Neural progenitor cell (in vitro differentiated cells): Measurements from ENCODE around the gene MAGEA2B.
"Not testable (repeated sequence)": the region's sequence is repeated elsewhere in the genome, so short reads cannot be mapped to it uniquely, and the experiment has no call there.

Source experiments
- EZH2 ChIP-seq: fragments of 200-600 bp; sonication (generic); IDR thresholded peaks from 2 replicates; pipeline ENCODE4 v1.6.1; 2017; ENCODE audit warnings: antibody characterized with exemption, mild to moderate bottlenecking, moderate library complexity
- EZH2phosphoT487 ChIP-seq: fragments of 200-600 bp; sonication (generic); IDR thresholded peaks from 2 replicates; pipeline ENCODE4 v1.6.1; 2017; ENCODE audit warnings: antibody characterized with exemption
- TF ChIP-seq, protein P1 (sequence below): fragments of 200-600 bp; sonication (generic); IDR thresholded peaks from 2 replicates; pipeline ENCODE4 v1.5.1; 2017; ENCODE audit warnings: antibody characterized with exemption, mild to moderate bottlenecking

- not testable (repeated sequence) for TF ChIP-seq EZH2phosphoT487, EZH2
- TF ChIP-seq, protein P1, sequence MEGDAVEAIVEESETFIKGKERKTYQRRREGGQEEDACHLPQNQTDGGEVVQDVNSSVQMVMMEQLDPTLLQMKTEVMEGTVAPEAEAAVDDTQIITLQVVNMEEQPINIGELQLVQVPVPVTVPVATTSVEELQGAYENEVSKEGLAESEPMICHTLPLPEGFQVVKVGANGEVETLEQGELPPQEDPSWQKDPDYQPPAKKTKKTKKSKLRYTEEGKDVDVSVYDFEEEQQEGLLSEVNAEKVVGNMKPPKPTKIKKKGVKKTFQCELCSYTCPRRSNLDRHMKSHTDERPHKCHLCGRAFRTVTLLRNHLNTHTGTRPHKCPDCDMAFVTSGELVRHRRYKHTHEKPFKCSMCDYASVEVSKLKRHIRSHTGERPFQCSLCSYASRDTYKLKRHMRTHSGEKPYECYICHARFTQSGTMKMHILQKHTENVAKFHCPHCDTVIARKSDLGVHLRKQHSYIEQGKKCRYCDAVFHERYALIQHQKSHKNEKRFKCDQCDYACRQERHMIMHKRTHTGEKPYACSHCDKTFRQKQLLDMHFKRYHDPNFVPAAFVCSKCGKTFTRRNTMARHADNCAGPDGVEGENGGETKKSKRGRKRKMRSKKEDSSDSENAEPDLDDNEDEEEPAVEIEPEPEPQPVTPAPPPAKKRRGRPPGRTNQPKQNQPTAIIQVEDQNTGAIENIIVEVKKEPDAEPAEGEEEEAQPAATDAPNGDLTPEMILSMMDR = not testable (repeated sequence)
Measured at GRCh38 chrX:152759544-152759943, 45.1 kb downstream of the MAGEA2B start.
